Measurements from ENCODE around the gene DYNLRB2. TPM values are rescaled to one million over a fixed set of nuclear protein-coding genes. Genes with fewer than 3 reads are reported as not detected.

DYNLRB2 gene
- total and polyA plus RNA-seq, 2 of the 13 experiments (the other 11 are each of a cell fraction or from before 2014, with no cell fraction given): not detected

DNA sequence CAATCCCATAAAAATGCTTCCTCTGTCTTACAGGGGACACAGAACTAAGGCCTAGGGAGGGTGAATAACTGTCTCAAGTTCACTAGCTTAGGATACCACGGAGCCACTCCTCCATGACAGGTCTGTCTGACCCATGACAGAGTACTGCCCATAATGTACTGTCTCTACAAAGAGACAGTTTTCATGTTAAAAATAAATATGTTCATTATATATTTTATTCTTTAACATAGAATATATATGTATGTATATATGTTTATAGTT lies 28.3 kb upstream of the DYNLRB2 start:
- CTCF ChIA-PET (ENCODE audit: low intra/inter-chr PET ratio, low total read pairs): no interaction called here
- Histone ChIP-seq H3K9me3 (ENCODE audit: low read length) (no peaks in the 10 kb centered on the region), H3K9ac (ENCODE audit: insufficient read depth, low read depth, low read length) (no peak overlapping the region), H3K79me2 (ENCODE audit: insufficient read depth, low read length) (no peaks in the 10 kb centered on the region), H2AFZ (ENCODE audit: low read length) (no peak overlapping the region), H3K27ac (ENCODE audit: extremely low read length, insufficient read depth, low read length) (no peak overlapping the region), H4K20me1 (ENCODE audit: insufficient read depth, low read length) (no peaks in the 10 kb centered on the region), H3K36me3 (replicated peaks in 1 of 2; ENCODE audit: control insufficient read depth in 1 of 2, insufficient read depth in 2 of 2, low read length in 2 of 2) (no peaks in the 10 kb centered on the region), H3K4me2 (ENCODE audit: low read depth, low read length) (no peak overlapping the region), H3K4me1 (ENCODE audit: insufficient read depth, low read length) (no peaks in the 10 kb centered on the region), H3K27me3 (ENCODE audit: control insufficient read depth in 1 of 2, insufficient read depth in 2 of 2, low read length in 2 of 2) (no peaks in the 10 kb centered on the region; a peak in 2 of 5 replicates), H3K4me3 (replicated peaks in 1 of 3; ENCODE audit: insufficient read depth in 1 of 3, low read depth in 2 of 3, low read length in 3 of 3) (no peak overlapping the region)
- TF ChIP-seq, protein P1, sequence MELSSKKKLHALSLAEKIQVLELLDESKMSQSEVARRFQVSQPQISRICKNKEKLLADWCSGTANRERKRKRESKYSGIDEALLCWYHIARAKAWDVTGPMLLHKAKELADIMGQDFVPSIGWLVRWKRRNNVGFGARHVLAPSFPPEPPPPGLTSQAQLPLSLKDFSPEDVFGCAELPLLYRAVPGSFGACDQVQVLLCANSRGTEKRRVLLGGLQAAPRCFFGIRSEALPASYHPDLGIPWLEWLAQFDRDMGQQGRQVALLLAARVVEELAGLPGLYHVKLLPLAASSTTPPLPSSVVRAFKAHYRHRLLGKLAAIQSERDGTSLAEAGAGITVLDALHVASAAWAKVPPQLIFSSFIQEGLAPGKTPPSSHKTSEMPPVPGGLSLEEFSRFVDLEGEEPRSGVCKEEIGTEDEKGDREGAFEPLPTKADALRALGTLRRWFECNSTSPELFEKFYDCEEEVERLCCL (CRISPR knock-in tag; IDR thresholded peaks at IDR 0.05; ENCODE audit: borderline replicate concordance): no peak
- TF ChIP-seq ZNF414 (CRISPR knock-in tag; IDR thresholded peaks at IDR 0.05) (no peak), RELA (CRISPR knock-in tag; IDR thresholded peaks at IDR 0.05) (no peak), POGZ (CRISPR knock-in tag; IDR thresholded peaks at IDR 0.05) (no peak), ZNF121 (CRISPR knock-in tag; IDR thresholded peaks at IDR 0.05) (no peak), PLRG1 (conservative IDR thresholded peaks at IDR 0.05) (no peak), ATF1 (CRISPR knock-in tag; IDR thresholded peaks at IDR 0.05) (no peak), NFIB (CRISPR knock-in tag; IDR thresholded peaks at IDR 0.05; ENCODE audit: borderline replicate concordance) (no peak), IRF9 (CRISPR knock-in tag; IDR thresholded peaks at IDR 0.05; ENCODE audit: borderline replicate concordance) (no peak), BRD4 (CRISPR knock-in tag; IDR thresholded peaks at IDR 0.05) (no peak), MAFF (IDR thresholded peaks at IDR 0.05; ENCODE audit: low read depth, low read length) (no peak), ZNF329 (CRISPR knock-in tag; IDR thresholded peaks at IDR 0.05; ENCODE audit: low read depth) (no peak), ZSCAN22 (CRISPR knock-in tag; IDR thresholded peaks at IDR 0.05) (no peak), ZFP41 (CRISPR knock-in tag; IDR thresholded peaks at IDR 0.05; ENCODE audit: borderline replicate concordance) (no peak), TEAD2 (CRISPR knock-in tag; IDR thresholded peaks at IDR 0.05) (no peak)
- TF ChIP-seq, protein P2, sequence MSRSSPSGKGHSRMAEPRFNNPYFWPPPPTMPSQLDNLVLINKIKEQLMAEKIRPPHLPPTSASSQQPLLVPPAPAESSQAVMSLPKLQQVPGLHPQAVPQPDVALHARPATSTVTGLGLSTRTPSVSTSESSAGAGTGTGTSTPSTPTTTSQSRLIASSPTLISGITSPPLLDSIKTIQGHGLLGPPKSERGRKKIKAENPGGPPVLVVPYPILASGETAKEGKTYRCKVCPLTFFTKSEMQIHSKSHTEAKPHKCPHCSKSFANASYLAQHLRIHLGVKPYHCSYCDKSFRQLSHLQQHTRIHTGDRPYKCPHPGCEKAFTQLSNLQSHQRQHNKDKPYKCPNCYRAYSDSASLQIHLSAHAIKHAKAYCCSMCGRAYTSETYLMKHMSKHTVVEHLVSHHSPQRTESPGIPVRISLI (CRISPR knock-in tag; IDR thresholded peaks at IDR 0.05; ENCODE audit: borderline replicate concordance): no peak
- TF ChIP-seq, protein P3, sequence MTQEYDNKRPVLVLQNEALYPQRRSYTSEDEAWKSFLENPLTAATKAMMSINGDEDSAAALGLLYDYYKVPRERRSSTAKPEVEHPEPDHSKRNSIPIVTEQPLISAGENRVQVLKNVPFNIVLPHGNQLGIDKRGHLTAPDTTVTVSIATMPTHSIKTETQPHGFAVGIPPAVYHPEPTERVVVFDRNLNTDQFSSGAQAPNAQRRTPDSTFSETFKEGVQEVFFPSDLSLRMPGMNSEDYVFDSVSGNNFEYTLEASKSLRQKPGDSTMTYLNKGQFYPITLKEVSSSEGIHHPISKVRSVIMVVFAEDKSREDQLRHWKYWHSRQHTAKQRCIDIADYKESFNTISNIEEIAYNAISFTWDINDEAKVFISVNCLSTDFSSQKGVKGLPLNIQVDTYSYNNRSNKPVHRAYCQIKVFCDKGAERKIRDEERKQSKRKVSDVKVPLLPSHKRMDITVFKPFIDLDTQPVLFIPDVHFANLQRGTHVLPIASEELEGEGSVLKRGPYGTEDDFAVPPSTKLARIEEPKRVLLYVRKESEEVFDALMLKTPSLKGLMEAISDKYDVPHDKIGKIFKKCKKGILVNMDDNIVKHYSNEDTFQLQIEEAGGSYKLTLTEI (CRISPR knock-in tag; conservative IDR thresholded peaks at IDR 0.05): no peak
- TF ChIP-seq, protein P4, sequence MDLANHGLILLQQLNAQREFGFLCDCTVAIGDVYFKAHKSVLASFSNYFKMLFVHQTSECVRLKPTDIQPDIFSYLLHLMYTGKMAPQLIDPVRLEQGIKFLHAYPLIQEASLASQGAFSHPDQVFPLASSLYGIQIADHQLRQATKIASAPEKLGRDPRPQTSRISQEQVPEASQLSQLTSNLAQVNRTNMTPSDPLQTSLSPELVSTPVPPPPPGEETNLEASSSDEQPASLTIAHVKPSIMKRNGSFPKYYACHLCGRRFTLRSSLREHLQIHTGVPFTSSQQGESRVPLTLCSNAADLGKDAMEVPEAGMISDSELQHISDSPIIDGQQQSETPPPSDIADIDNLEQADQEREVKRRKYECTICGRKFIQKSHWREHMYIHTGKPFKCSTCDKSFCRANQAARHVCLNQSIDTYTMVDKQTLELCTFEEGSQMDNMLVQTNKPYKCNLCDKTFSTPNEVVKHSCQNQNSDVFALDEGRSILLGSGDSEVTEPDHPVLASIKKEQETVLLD (CRISPR knock-in tag; IDR thresholded peaks at IDR 0.05; ENCODE audit: low read depth): no peak
- in situ Hi-C loops (cut with HindIII; ENCODE audit: extremely low pct_ligation_motif_present, low pct_unique_long_range_greater_than_20kb): loop anchor here (10.0 kb wide), 1 partner anchor 58 kb away; no protein-coding TSS in a partner anchor
- no TSS peak for BruUV-seq (replicated peaks)
- ATAC-seq: no peak
- intact Hi-C loops (cut with micrococcal nuclease; ENCODE audit: unreplicated experiment): no loop called here
- FAIRE-seq: no peak
- WGBS (ENCODE audit: low lambda C conversion rate): 13% methylated on average over 1 of the region's 1 CpG
- POLR2A ChIA-PET: no interaction called here
- DNase-seq (ENCODE audit: low spot score): no peak

Data from HepG2 (cell line).